Endothelial cell of umbilical vein (primary cell): Measurements from ENCODE around the gene SERPINF2. TPM values are rescaled to one million over a fixed set of nuclear protein-coding genes. Genes with fewer than 3 reads are reported as not detected.

ENCODE experiments used
- BruUV-seq: library from RNA; stranded (reverse); fragments of 400-500 nt; replicated peaks from 2 replicates; lab custom pipeline; 2021; lab: Mats Ljungman, UMichigan
- CTCF ChIA-PET: fragments of 300-600, 350-600 bp; sonication (Branson Sonifier 250); formaldehyde crosslinking; loops from one replicate; lab custom pipeline; 2021; ENCODE audit warnings: antibody characterized with exemption, inconsistent platforms; lab: Charles Lee
- POLR2A ChIA-PET: fragments of 300-600, 350-600 bp; sonication (Branson Sonifier 250); formaldehyde crosslinking; loops from one replicate; lab custom pipeline; 2021; ENCODE audit warnings: antibody characterized with exemption, inconsistent platforms; lab: Charles Lee
- DNase-seq: peaks from one replicate; pipeline ENCODE4 v3.0.0-alpha.2; 2011; ENCODE audit warnings: low read depth, low spot score
- FAIRE-seq: peaks from 2 replicates; lab custom pipeline; 2011; peaks lifted over from hg19 to GRCh38; lab: Jason Lieb, UNC
- H2AFZ ChIP-seq: 2 replicates; pipeline ENCODE4 v1.6.0; 2012; ENCODE audit warnings: low read depth, low read length, control low read depth, inconsistent platforms
- H3K27ac ChIP-seq: 2 replicates; pipeline ENCODE4 v1.5.1; 2011; ENCODE audit warnings: low read depth, mild to moderate bottlenecking, control low read depth, low read length, moderate library complexity; ENCODE audit not compliant: insufficient read depth
- H3K27me3 ChIP-seq, 2 experiments: 2 replicates each; pipeline versions ENCODE4 v1.6.0 to v1.6.1; 2011; ENCODE audit warnings: low read length in 2 of 2, mixed read lengths in 1 of 2; ENCODE audit not compliant: control insufficient read depth in 2 of 2, insufficient read depth in 2 of 2
- H3K36me3 ChIP-seq, 2 experiments: 2 replicates in 1 of 2; 3 replicates in 1 of 2; pipeline ENCODE4 v1.5.1; 2011; ENCODE audit warnings: low read length in 2 of 2, mild to moderate bottlenecking in 1 of 2, moderate library complexity in 1 of 2; ENCODE audit not compliant: control insufficient read depth in 2 of 2, insufficient read depth in 2 of 2; ENCODE audit errors: extremely low read depth in 1 of 2
- H3K4me1 ChIP-seq: 3 replicates; pipeline ENCODE4 v1.5.1; 2011; ENCODE audit warnings: mild to moderate bottlenecking, low read length; ENCODE audit not compliant: control insufficient read depth, insufficient read depth; ENCODE audit errors: extremely low read depth
- H3K4me2 ChIP-seq: 2 replicates; pipeline ENCODE4 v1.6.1; 2011; ENCODE audit warnings: low read length, control low read depth, mixed read lengths; ENCODE audit not compliant: insufficient read depth
- H3K4me3 ChIP-seq, 3 experiments: fragments of 200-600 bp in 1 of 3; sonication (generic), shearing (Covaris generic) in 1 of 3; replicated peaks in 1 of 3; 2 replicates each; pipeline ENCODE4 v1.5.1; 2011 to 2016; ENCODE audit warnings: control low read depth in 3 of 3, low read length in 3 of 3, mild to moderate bottlenecking in 2 of 3, inconsistent platforms in 1 of 3, low read depth in 1 of 3, moderate library complexity in 1 of 3; ENCODE audit not compliant: insufficient read depth in 1 of 3
- H3K79me2 ChIP-seq: 2 replicates; pipeline ENCODE4 v1.6.0; 2012; ENCODE audit warnings: low read length, inconsistent platforms; ENCODE audit not compliant: control insufficient read depth, insufficient read depth
- H3K9ac ChIP-seq: replicated peaks from 2 replicates; pipeline ENCODE3; 2011; ENCODE audit warnings: low read length, control low read depth; ENCODE audit not compliant: insufficient read depth; ENCODE audit errors: extremely low read depth
- H3K9me1 ChIP-seq: replicated peaks from 3 replicates; pipeline ENCODE4 v1.6.0; 2011; ENCODE audit warnings: mild to moderate bottlenecking, low read length; ENCODE audit not compliant: control insufficient read depth, insufficient read depth; ENCODE audit errors: extremely low read depth
- H3K9me3 ChIP-seq: replicated peaks from 2 replicates; pipeline ENCODE4 v1.5.1; 2012; ENCODE audit warnings: low read length, inconsistent platforms; ENCODE audit not compliant: control insufficient read depth, insufficient read depth
- H4K20me1 ChIP-seq: replicated peaks from 2 replicates; pipeline ENCODE3; 2011; ENCODE audit warnings: mild to moderate bottlenecking, low read length; ENCODE audit not compliant: control insufficient read depth, insufficient read depth; ENCODE audit errors: extremely low read depth
- EZH2 ChIP-seq: IDR thresholded peaks from 2 replicates; pipeline ENCODE4 v1.6.1; 2012; ENCODE audit warnings: borderline replicate concordance, low read depth, mild to moderate bottlenecking, moderate library complexity, low read length, inconsistent platforms; ENCODE audit not compliant: severe bottlenecking
- FOS ChIP-seq: IDR thresholded peaks from 2 replicates; pipeline ENCODE4 v1.6.1; 2011; ENCODE audit warnings: mild to moderate bottlenecking, low read length, moderate library complexity, borderline replicate concordance; ENCODE audit not compliant: insufficient read depth
- GATA2 ChIP-seq: IDR thresholded peaks from 2 replicates; pipeline ENCODE4 v1.7.0; 2011; ENCODE audit warnings: low read depth, mild to moderate bottlenecking, moderate library complexity, mixed read lengths, low read length; ENCODE audit not compliant: insufficient read length, insufficient read depth
- JUN ChIP-seq: IDR thresholded peaks from 2 replicates; pipeline ENCODE4 v1.6.1; 2011; ENCODE audit warnings: borderline replicate concordance, low read depth; ENCODE audit not compliant: insufficient read length, insufficient read depth
- MYC ChIP-seq: IDR thresholded peaks from one replicate; pipeline ENCODE4 v1.6.1; 2011; ENCODE audit warnings: mild to moderate bottlenecking, low read depth, low read length
- POLR2A ChIP-seq: IDR thresholded peaks from 2 replicates; pipeline ENCODE4 v1.6.1; 2012; ENCODE audit warnings: low read depth, mild to moderate bottlenecking, control low read depth, low read length
- POLR2AphosphoS5 ChIP-seq: IDR thresholded peaks from 2 replicates; pipeline ENCODE4 v1.6.1; 2012; ENCODE audit warnings: low read depth, mild to moderate bottlenecking, control low read depth, low read length, moderate library complexity; ENCODE audit not compliant: insufficient read depth
- dilution Hi-C: fragments of 300-500 bp; cut with MboI; formaldehyde crosslinking; loops from one replicate; pipeline ENCODE4 v1.15.0; 2019; ENCODE audit warnings: low sequenced_read_pairs; ENCODE audit not compliant: extremely low pct_ligation_motif_present
- intact Hi-C: fragments of 100-400 bp; cut with micrococcal nuclease; formaldehyde crosslinking; loops from one replicate; pipeline ENCODE4 v1.10.0; 2022
- polyA plus RNA-seq, 4 experiments: library from polyadenylated mRNA; depleted of rRNA in 3 of 4; stranded (reverse) in 3 of 4; unstranded in 1 of 4; fragments of >200 nt; gene quantifications; 2 replicates each; pipeline versions ENCODE4 v1.2.1 to v1.2.3, GENCODE V29; 2011 to 2012; ENCODE audit warnings: missing spikeins in 1 of 4
- total RNA-seq: library from RNA; stranded (reverse); gene quantifications from 2 replicates; pipeline ENCODE4 v1.2.3, GENCODE V29; 2021
- TF ChIP-seq, protein P1 (sequence below): IDR thresholded peaks from 2 replicates; pipeline ENCODE4 v1.6.1; 2011; ENCODE audit not compliant: insufficient read depth, insufficient read length
- TF ChIP-seq, protein P2 (sequence below), 2 donors: IDR thresholded peaks; 1 replicate in 1 of 2; 2 replicates in 1 of 2; pipeline ENCODE4 v1.5.1; 2011; ENCODE audit warnings: low read length in 2 of 2, mild to moderate bottlenecking in 2 of 2, moderate library complexity in 2 of 2, control low read depth in 1 of 2, inconsistent platforms in 1 of 2, low read depth in 1 of 2; ENCODE audit not compliant: insufficient read depth in 1 of 2; ENCODE audit errors: extremely low read depth in 1 of 2

The SERPINF2 gene
- total and polyA plus RNA-seq, 2 donors (not counting 3 experiments of a cell fraction or from before 2014, with no cell fraction given) = 0.03 TPM; not detected in 1

DNA sequence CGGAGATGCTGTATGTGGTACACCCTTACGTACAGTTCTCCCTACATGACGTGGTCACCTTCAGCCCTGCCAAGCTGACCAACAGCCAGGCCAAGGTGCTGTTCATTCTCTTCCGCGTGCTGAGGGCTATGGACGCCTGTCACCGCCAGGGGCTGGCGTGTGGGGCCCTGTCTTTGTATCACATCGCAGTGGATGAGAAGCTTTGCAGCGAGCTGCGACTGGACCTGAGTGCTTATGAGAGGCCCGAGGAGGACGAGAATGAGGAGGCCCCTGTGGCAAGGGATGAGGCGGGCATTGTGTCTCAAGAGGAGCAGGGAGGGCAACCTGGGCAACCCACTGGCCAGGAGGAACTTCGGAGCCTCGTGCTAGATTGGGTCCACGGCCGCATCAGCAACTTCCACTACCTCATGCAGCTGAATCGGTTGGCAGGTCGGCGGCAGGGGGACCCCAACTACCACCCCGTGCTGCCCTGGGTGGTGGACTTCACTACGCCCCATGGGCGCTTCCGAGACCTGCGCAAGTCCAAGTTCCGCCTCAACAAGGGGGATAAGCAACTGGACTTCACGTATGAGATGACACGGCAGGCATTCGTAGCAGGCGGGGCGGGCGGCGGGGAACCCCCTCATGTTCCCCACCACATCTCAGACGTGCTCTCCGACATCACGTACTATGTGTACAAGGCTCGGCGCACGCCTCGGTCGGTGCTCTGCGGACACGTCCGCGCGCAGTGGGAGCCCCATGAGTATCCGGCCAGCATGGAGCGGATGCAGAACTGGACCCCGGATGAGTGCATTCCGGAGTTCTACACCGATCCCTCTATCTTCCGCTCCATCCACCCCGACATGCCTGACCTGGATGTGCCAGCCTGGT is 16.8 kb upstream of the SERPINF2 start:
- no TSS peak for BruUV-seq
- POLR2A ChIA-PET = no interaction called here
- CTCF ChIA-PET = interaction anchor here (0.7 to 12.8 kb wide), 3 partner anchors 20 to 140 kb away, joined by 3 to 262 read pairs (median 8); no protein-coding TSS in a partner anchor

More for the DNA sequence above, 16.8 kb upstream of the SERPINF2 start:
- no peak overlapping the region for H3K9ac ChIP-seq
- H3K27me3 ChIP-seq = no peaks in the 10 kb centered on the region
- no peak overlapping the region for H3K27ac ChIP-seq
- H3K36me3 ChIP-seq = no peaks in the 10 kb centered on the region
- peaks cover 7% of the 10 kb centered on the region for H3K4me1 ChIP-seq
- no peak for FAIRE-seq
- DNase-seq = no peak
- no peak overlapping the region for H2AFZ ChIP-seq
- H3K79me2 ChIP-seq = peaks cover 2% of the 10 kb centered on the region
- intact Hi-C loops (loop anchor here (2.0 kb wide), 1 partner anchor 103 kb away; the partner anchor contains the start of gene SMYD4), dilution Hi-C loops (no loop called here)
- H4K20me1 ChIP-seq = no peaks in the 10 kb centered on the region
- no peaks in the 10 kb centered on the region for H3K9me1 ChIP-seq
- H3K4me3 ChIP-seq = no peak overlapping the region
- TF ChIP-seq MYC (no peak), FOS (no peak), JUN (no peak), POLR2AphosphoS5 (no peak), POLR2A (no peak), EZH2 (no peak), GATA2 (no peak)
- TF ChIP-seq, protein P1, sequence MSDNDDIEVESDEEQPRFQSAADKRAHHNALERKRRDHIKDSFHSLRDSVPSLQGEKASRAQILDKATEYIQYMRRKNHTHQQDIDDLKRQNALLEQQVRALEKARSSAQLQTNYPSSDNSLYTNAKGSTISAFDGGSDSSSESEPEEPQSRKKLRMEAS = no peak
- TF ChIP-seq, protein P2, sequence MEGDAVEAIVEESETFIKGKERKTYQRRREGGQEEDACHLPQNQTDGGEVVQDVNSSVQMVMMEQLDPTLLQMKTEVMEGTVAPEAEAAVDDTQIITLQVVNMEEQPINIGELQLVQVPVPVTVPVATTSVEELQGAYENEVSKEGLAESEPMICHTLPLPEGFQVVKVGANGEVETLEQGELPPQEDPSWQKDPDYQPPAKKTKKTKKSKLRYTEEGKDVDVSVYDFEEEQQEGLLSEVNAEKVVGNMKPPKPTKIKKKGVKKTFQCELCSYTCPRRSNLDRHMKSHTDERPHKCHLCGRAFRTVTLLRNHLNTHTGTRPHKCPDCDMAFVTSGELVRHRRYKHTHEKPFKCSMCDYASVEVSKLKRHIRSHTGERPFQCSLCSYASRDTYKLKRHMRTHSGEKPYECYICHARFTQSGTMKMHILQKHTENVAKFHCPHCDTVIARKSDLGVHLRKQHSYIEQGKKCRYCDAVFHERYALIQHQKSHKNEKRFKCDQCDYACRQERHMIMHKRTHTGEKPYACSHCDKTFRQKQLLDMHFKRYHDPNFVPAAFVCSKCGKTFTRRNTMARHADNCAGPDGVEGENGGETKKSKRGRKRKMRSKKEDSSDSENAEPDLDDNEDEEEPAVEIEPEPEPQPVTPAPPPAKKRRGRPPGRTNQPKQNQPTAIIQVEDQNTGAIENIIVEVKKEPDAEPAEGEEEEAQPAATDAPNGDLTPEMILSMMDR (IDR thresholded peaks at IDR 0.05; ENCODE audit: extremely low read depth in 1 of 2, insufficient read depth in 1 of 2, low read depth in 1 of 2, low read length in 2 of 2) = no peak
- H3K9me3 ChIP-seq = no peaks in the 10 kb centered on the region
- no peak overlapping the region for H3K4me2 ChIP-seq
